K562 (cell line): Measurements from ENCODE around the gene CAMK2G. TPM values are rescaled to one million over a fixed set of nuclear protein-coding genes. Genes with fewer than 3 reads are reported as not detected.
A peak's percentile ranks its signal among the peaks of the same experiment; 100 is the strongest.

Experiments
- ESRRA ChIP-seq: fragments of 450-650 bp; IDR thresholded peaks from 2 replicates; pipeline ENCODE4 v1.6.1; 2014; ENCODE audit warnings: low read depth, mild to moderate bottlenecking, moderate library complexity, borderline replicate concordance
- ETV6 ChIP-seq, 3 experiments: fragments of 150-350 bp in 1 of 3; sonication (generic) in 1 of 3; formaldehyde crosslinking in 1 of 3; IDR thresholded peaks; 2 replicates each; pipeline versions ENCODE4 v1.6.1 to v1.8.0; 2014 to 2022; ENCODE audit warnings: borderline replicate concordance in 2 of 3, low read depth in 2 of 3, antibody characterized with exemption in 1 of 3, low read length in 1 of 3, mild to moderate bottlenecking in 1 of 3, missing genetic modification reagents in 1 of 3
- LARP7 ChIP-seq: fragments of 450-650 bp; IDR thresholded peaks from 2 replicates; pipeline ENCODE4 v1.6.1; 2016
- MIER1 ChIP-seq: fragments of 450-650 bp; IDR thresholded peaks from 2 replicates; pipeline ENCODE4 v1.6.1; 2016; ENCODE audit warnings: antibody characterized with exemption, mild to moderate bottlenecking, low read depth
- OTX1 ChIP-seq: fragments of 450-650 bp; formaldehyde crosslinking; IDR thresholded peaks from 2 replicates; pipeline ENCODE4 v1.4.0; 2022; ENCODE audit warnings: mild to moderate bottlenecking
- PRPF4 ChIP-seq: fragments of 200-400 bp; formaldehyde crosslinking; IDR thresholded peaks from one replicate; pipeline ENCODE4 v1.6.1; 2017; ENCODE audit warnings: low read length, low read depth, mild to moderate bottlenecking; ENCODE audit not compliant: insufficient read depth, poor library complexity, severe bottlenecking
- STAG1 ChIP-seq: sonication (generic); formaldehyde crosslinking; IDR thresholded peaks from 2 replicates; pipeline ENCODE4 v1.5.0; 2020; ENCODE audit warnings: missing genetic modification reagents, borderline replicate concordance
- TEAD2 ChIP-seq: fragments of 450-650 bp; IDR thresholded peaks from 2 replicates; pipeline ENCODE4 v1.6.1; 2016; ENCODE audit warnings: missing genetic modification characterization, control low read depth, missing compliant biosample characterization
- ZBED1 ChIP-seq: IDR thresholded peaks from 2 replicates; pipeline ENCODE4 v1.6.1; 2014
- ZBTB43 ChIP-seq: sonication (generic); formaldehyde crosslinking; IDR thresholded peaks from 2 replicates; pipeline ENCODE4 v1.8.0; 2023; ENCODE audit warnings: mild to moderate bottlenecking, missing genetic modification reagents
- ZBTB9 ChIP-seq: fragments of 450-650 bp; formaldehyde crosslinking; IDR thresholded peaks from 2 replicates; pipeline ENCODE4 v1.4.0; 2020; ENCODE audit warnings: mild to moderate bottlenecking, moderate library complexity
- ZNF134 ChIP-seq: fragments of 250-450 bp; sonication (Bioruptor Pico); conservative IDR thresholded peaks from 2 replicates; pipeline ENCODE4 v1.4.0; 2020
- ZNF589 ChIP-seq: fragments of 200-800 bp; sonication (Bioruptor generic); IDR thresholded peaks from 2 replicates; pipeline ENCODE4 v1.6.1; 2016; ENCODE audit warnings: low read depth, missing genetic modification characterization, missing compliant biosample characterization
- ZNF830 ChIP-seq: fragments of 250-450 bp; sonication (Bioruptor Pico); IDR thresholded peaks from 2 replicates; pipeline ENCODE4 v1.5.0; 2021; ENCODE audit warnings: mild to moderate bottlenecking
- ZZZ3 ChIP-seq: fragments of 450-650 bp; IDR thresholded peaks from 2 replicates; pipeline ENCODE4 v1.6.1; 2016; ENCODE audit warnings: antibody characterized with exemption, mild to moderate bottlenecking, moderate library complexity
- polyA plus RNA-seq, 8 experiments: library from polyadenylated mRNA; depleted of rRNA in 4 of 8; stranded (reverse) in 5 of 8; unstranded in 3 of 8; fragments of >200 nt; fragmentation: Nextera tagmentation in 2 of 8; fragmentation: Illumina TruSeq in 1 of 8; extraction: Ambion mirVana in 2 of 8; extraction: Trizol in 1 of 8; gene quantifications; 2 replicates each; pipeline versions ENCODE4 v1.2.1 to v1.2.3, GENCODE V29; 2011 to 2014; ENCODE audit warnings: inconsistent platforms in 1 of 8, missing spikeins in 1 of 8
- total RNA-seq, 7 experiments: library from RNA; depleted of rRNA in 6 of 7; stranded (reverse); fragments of >200 nt in 6 of 7; fragmentation: Illumina TruSeq in 2 of 7; extraction: Trizol in 2 of 7; gene quantifications; 2 replicates each; pipeline versions ENCODE4 v1.2.1 to v1.2.3, GENCODE V29; 2011 to 2021; ENCODE audit warnings: low replicate concordance in 1 of 7
- TF ChIP-seq, protein P1 (sequence below), 2 experiments: fragments of 450-650 bp; conservative IDR thresholded peaks; 2 replicates each; pipeline ENCODE4 v1.6.1; 2017; ENCODE audit warnings: mild to moderate bottlenecking in 2 of 2, moderate library complexity in 2 of 2
- TF ChIP-seq, protein P2 (sequence below), 2 experiments: IDR thresholded peaks; 2 replicates each; pipeline ENCODE4 v1.6.1; 2012; ENCODE audit warnings: improper control_type of control experiment in 2 of 2, low read depth in 2 of 2, low read length in 2 of 2, borderline replicate concordance in 1 of 2
- TF ChIP-seq, protein P3 (sequence below): conservative IDR thresholded peaks from 2 replicates; pipeline ENCODE4 v1.6.1; 2011; ENCODE audit warnings: low read depth, mild to moderate bottlenecking, low read length; ENCODE audit not compliant: control insufficient read depth

The CAMK2G gene
- total and polyA plus RNA-seq, 9 of the 15 experiments (the other 6 are each of a cell fraction or from before 2014, with no cell fraction given), result 9.0 to 37.9 (median 32.6) TPM

- TF ChIP-seq LARP7 (0 out of 2 replicates have a peak, but pooled peaks have one; percentile 50), ZBED1 (no peak), STAG1 (0 out of 2 replicates have a peak, but pooled peaks have one; percentile 40), ESRRA (no peak), ZBTB43 (CRISPR knock-in tag) (0 out of 2 replicates have a peak, but pooled peaks have one; percentile 37), ZNF830 (CRISPR knock-in tag) (no peak), OTX1 (CRISPR knock-in tag) (no peak), ETV6 (IDR thresholded peaks at IDR 0.05; ENCODE audit: borderline replicate concordance in 1 of 2, low read depth in 2 of 2, low read length in 1 of 2) (0 out of 4 replicates have a peak, but pooled peaks of 1 of the 2 experiments have one; percentile 4), ETV6 (CRISPR knock-in tag; IDR thresholded peaks at IDR 0.05; ENCODE audit: borderline replicate concordance) (no peak), MIER1 (peak; percentile 85), TEAD2 (no peak), ZNF134 (CRISPR knock-in tag) (no peak), ZBTB9 (CRISPR knock-in tag) (0 out of 2 replicates have a peak, but pooled peaks have one; percentile 43), ZNF589 (CRISPR knock-in tag) (no peak), ZZZ3 (no peak), PRPF4 (no peak)
- TF ChIP-seq, protein P1, sequence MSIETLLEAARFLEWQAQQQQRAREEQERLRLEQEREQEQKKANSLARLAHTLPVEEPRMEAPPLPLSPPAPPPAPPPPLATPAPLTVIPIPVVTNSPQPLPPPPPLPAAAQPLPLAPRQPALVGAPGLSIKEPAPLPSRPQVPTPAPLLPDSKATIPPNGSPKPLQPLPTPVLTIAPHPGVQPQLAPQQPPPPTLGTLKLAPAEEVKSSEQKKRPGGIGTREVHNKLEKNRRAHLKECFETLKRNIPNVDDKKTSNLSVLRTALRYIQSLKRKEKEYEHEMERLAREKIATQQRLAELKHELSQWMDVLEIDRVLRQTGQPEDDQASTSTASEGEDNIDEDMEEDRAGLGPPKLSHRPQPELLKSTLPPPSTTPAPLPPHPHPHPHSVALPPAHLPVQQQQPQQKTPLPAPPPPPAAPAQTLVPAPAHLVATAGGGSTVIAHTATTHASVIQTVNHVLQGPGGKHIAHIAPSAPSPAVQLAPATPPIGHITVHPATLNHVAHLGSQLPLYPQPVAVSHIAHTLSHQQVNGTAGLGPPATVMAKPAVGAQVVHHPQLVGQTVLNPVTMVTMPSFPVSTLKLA (conservative IDR thresholded peaks at IDR 0.05), result peak; percentile 55 to 65
- TF ChIP-seq, protein P2, sequence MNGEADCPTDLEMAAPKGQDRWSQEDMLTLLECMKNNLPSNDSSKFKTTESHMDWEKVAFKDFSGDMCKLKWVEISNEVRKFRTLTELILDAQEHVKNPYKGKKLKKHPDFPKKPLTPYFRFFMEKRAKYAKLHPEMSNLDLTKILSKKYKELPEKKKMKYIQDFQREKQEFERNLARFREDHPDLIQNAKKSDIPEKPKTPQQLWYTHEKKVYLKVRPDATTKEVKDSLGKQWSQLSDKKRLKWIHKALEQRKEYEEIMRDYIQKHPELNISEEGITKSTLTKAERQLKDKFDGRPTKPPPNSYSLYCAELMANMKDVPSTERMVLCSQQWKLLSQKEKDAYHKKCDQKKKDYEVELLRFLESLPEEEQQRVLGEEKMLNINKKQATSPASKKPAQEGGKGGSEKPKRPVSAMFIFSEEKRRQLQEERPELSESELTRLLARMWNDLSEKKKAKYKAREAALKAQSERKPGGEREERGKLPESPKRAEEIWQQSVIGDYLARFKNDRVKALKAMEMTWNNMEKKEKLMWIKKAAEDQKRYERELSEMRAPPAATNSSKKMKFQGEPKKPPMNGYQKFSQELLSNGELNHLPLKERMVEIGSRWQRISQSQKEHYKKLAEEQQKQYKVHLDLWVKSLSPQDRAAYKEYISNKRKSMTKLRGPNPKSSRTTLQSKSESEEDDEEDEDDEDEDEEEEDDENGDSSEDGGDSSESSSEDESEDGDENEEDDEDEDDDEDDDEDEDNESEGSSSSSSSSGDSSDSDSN (IDR thresholded peaks at IDR 0.05; ENCODE audit: borderline replicate concordance in 1 of 2, low read depth in 2 of 2, low read length in 2 of 2), result peak in 1 of 2 experiments; percentile 89; a peak in 2 of 4 replicates
- TF ChIP-seq, protein P3, sequence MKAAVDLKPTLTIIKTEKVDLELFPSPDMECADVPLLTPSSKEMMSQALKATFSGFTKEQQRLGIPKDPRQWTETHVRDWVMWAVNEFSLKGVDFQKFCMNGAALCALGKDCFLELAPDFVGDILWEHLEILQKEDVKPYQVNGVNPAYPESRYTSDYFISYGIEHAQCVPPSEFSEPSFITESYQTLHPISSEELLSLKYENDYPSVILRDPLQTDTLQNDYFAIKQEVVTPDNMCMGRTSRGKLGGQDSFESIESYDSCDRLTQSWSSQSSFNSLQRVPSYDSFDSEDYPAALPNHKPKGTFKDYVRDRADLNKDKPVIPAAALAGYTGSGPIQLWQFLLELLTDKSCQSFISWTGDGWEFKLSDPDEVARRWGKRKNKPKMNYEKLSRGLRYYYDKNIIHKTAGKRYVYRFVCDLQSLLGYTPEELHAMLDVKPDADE, result peak; percentile 71; the same call in 1 of the 2 replicates
Measured at GRCh38 chr10:73785721-73786511, 88.4 kb downstream of the CAMK2G start (continued).
